NCI-H128 (cell line): ENCODE measurements around the gene TYW1.
"Not testable (repeated sequence)": the region's sequence is repeated elsewhere in the genome, so short reads cannot be mapped to it uniquely, and the experiment has no call there.

Source experiments
- DNase-seq: peaks from one replicate; lab custom pipeline; 2025; ENCODE audit not compliant: unreplicated experiment; lab: John Stamatoyannopoulos, UW

TYW1 gene

GRCh38 chr7:67042781-67043558, 46.3 kb downstream of the TYW1 start:
- DNase-seq: not testable (repeated sequence)

DNA sequence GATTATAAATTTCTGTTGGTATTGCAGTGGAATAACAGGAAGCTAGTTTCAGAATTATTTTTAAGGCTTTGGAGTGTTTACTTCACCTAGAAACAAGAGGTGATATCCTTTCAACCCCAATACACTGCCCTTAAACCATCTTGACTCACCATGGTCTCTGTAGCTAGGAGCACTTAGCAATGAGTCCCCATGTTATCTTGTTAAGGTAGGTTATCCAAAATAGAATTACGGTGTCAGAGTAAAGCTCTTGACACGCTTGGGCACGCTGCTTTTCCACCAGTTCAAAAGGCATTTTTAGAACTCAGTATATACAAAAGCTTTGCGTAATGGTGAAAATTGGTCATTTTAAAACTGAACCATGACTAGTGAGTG, 46.9 kb downstream of the TYW1 start:
- DNase-seq: not testable (repeated sequence)

- DNase-seq: no peak
These were observed 48.9 kb downstream of the TYW1 start for GRCh38 chr7:67045496-67045995.

DNA sequence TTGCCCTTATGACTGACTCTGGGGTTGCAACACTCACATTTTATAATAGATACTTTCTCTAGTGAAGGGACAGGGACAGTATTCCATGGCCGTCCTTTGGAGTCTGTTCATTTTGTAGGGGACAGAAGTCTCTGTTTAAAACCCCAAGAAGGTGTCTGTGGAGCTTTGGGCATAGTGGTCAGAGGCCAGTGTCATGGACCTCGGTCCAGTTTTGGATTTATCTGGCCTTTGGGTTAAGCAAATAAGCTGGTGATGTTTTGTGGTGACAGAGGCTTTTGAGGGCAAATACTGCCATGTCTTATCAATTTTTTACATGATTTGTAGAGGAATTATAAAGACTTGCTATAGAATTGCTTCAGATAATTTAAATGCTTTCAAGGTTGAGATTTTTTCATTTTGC, 50.2 kb downstream of the TYW1 start:
- DNase-seq: not testable (repeated sequence)

DNA sequence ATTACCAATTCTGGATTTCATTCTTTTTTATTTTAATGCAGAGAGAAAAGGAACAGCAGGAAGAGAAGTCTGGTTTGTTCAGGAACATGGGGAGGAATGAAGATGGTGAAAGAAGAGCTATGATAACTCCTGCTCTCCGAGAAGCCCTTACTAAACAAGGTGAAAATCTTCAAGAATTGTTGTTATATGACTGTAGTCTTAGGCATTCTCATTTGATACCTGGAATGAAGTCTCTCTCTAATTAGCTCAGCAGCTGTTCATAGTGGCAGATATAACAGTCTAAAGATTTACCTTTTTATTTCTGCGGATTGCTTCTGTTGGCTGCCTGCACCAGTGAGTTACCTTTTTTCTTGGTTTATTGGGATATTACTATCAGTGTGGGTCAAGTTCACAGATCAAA, 53.3 kb downstream of the TYW1 start:
- not testable (repeated sequence) for DNase-seq

GRCh38 chr7:67052161-67052560, 55.5 kb downstream of the TYW1 start:
- DNase-seq: not testable (repeated sequence)

DNA sequence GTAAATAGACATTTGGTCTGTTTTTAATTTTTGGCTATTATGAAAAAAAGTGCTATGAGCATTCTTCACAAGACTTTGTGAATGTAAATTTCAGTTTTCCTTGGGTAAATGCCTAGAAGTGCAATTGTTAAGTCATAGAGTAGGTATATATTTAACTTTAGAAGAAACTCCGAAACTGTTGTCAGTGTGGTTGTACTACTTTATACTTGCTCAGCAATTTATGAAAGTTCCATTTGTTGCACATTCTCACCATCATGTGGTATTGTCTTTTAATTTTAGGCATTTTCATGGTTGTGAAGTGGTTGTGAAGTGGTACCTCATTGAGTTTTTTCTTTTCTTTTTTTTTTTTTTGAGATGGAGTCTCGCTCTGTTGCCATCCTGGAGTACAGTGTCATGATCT, 60.0 kb downstream of the TYW1 start:
- no peak for DNase-seq

DNA sequence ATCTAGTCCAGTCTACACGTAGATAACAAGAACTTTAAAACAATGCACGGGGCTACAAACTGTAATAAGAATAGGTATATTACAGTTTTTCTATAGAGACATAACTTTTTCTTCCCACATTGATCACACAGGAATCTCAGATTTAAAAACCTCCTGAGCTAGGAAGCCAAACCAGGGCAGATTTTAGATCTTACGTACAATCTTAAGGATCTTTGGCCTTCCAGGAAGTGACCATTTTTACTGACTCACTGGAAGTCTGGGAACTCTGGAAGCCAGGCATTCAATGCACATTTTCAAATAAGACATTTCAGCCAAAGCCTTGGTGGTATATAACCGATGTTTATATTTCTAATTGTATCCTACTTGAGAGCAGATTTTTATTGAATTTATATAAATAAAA, 64.7 kb downstream of the TYW1 start:
- DNase-seq: not testable (repeated sequence)

DNA sequence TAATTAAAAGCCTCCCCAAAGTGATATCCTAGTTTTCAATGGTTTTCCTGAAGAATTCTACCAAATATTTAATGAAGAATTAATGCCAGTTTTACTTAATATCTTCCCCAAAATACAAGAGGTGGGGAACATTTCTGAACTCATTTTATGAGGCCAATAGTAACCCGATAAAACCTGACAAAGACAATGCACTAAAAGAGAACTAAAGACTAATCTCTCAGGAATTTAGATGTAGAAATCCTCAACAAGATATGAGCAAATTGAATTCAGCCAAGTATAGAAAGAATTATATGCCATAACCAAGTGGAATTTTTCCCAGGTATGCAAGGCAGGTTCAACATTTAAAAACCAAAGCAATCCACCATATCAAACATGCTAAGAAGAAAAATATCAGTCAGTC, 66.2 kb downstream of the TYW1 start:
- not testable (repeated sequence) for DNase-seq

GRCh38 chr7:67066950-67067622, 70.5 kb downstream of the TYW1 start:
- DNase-seq: not testable (repeated sequence)

- not testable (repeated sequence) for DNase-seq
These were observed 79.5 kb downstream of the TYW1 start for GRCh38 chr7:67076120-67076519.

DNA sequence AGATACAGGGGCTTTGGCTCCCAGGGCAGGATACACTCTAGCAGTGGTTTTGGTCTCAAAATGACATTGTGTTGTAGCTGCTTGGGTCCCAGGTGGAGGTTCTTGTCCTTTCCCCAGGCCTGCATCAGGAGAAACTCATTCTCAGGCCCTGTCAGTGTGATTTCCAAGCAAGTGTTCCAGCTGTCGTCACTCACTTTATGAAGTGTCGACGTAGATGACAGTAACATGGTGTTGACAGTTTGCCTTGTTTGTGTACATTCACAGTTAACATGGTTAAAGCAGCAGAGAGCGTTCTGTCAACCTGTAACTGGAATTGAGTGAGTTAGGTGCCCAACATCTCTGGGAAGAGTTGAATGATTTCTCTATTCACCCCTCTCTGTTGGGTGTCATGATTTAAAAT, 86.2 kb downstream of the TYW1 start:
- DNase-seq: not testable (repeated sequence)

DNA sequence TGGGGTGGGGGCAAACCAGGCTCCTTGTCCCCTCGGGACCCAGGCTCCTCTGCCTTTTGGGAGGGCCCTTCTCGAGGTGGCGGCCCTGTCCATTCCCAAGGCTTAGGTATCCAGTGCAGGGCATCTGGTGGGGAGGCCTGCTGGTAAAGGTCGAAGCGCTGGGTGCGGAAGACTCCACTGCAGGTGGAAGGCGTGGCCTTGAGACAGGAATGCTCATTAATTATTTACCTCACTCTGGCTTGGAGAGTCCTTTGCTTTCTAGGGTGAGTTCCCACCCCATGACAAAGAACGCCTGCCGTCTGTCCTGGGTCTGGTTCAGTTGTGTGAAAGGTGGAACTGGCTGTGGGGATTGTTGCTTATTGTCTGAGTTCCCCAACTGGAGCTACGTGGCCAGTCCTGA, 92.6 kb downstream of the TYW1 start:
- DNase-seq: not testable (repeated sequence)

- DNase-seq: not testable (repeated sequence)
These were observed 94.4 kb downstream of the TYW1 start for GRCh38 chr7:67091053-67091452.

- DNase-seq: not testable (repeated sequence)
These were observed 101.4 kb downstream of the TYW1 start for GRCh38 chr7:67098031-67098430.

- DNase-seq: not testable (repeated sequence)
These were observed 102.8 kb downstream of the TYW1 start for GRCh38 chr7:67099406-67099805.

GRCh38 chr7:67100038-67100437, 103.4 kb downstream of the TYW1 start:
- DNase-seq: not testable (repeated sequence)

GRCh38 chr7:67100956-67101361, 104.3 kb downstream of the TYW1 start:
- no peak for DNase-seq

- DNase-seq: not testable (repeated sequence)
These were observed 108.3 kb downstream of the TYW1 start for GRCh38 chr7:67104937-67105336.

DNA sequence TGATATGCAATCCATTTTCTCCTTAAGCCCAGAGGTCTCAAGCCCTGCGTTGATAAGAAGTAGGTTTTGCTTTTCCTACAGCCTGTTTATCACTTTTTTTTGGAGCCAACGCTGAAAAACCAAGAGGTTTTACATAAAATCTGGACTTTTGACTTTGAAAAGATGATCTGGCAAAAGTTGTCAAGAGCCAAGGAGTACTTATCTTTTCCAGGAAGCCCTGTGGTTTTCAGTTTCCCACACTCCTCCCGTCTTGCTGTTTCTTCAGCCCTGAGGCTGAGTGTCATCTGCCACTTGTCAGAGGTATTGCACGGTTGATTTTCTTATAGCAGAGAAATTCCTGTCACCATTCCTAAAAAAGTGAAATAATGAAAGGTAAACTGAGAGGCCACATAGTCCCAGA, 108.7 kb downstream of the TYW1 start:
- DNase-seq: no peak

DNA sequence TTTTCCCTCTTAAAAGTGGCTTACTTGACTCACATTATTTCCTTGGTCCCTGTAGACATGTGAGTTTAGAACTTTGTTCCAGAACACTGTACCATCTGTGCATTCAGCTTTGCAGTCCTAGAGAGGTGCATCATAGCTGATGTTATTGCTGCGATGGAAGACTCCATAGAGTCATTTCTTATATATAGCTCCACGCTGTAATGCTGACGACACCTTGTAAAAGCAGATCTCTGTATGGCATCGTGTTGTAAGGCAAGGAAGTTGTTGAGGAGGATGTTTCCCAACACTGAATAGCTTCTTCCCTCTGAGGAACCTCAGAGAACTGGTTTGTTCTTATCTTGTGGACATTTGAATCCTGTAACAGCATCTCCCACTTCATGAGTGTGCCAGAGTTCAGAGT, 109.6 kb downstream of the TYW1 start:
- not testable (repeated sequence) for DNase-seq

DNA sequence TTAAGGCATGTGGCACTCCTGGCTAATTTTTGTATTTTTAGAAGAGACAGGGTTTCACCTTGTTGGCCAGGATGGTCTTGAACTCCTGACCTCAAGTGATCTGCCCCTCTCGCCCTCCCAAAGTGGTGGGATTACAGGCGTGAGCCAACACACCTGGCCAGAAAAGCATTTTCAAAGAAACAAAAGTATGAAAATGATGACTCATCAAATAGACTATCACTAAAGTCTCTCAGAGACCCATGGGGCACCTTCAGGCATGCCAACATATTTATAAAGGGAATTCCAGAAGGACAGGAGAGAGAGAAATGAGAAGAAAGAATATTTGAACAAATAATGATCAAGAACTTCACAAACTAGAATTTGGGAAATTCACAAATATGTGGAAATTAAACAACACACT, 114.7 kb downstream of the TYW1 start:
- not testable (repeated sequence) for DNase-seq
